ENCODE measurements around the gene CLEC17A.
"Not testable (repeated sequence)": the region's sequence is repeated elsewhere in the genome, so short reads cannot be mapped to it uniquely, and the experiment has no call there.

CLEC17A gene

GRCh38 chr19:14582894-14583340 lies at the start of gene CLEC17A:
Gene CLEC17A (plus strand): TSS chr19:14583084. CDS start chr19:14583161, 77 bp downstream.
- no peak for DNase-seq

- no peak for DNase-seq
These were observed 49.4 kb upstream of the CLEC17A start for GRCh38 chr19:14533450-14533849.

GRCh38 chr19:14536926-14537692 lies 45.8 kb upstream of the CLEC17A start:
- DNase-seq = no peak

GRCh38 chr19:14540741-14541525 lies 42.0 kb upstream of the CLEC17A start:
- DNase-seq = no peak

GRCh38 chr19:14541979-14542378 lies 40.9 kb upstream of the CLEC17A start:
- DNase-seq = not testable (repeated sequence)

- DNase-seq = no peak
These were observed 40.1 kb upstream of the CLEC17A start for GRCh38 chr19:14542711-14543328.

- no peak for DNase-seq
These were observed 38.8 kb upstream of the CLEC17A start for GRCh38 chr19:14544047-14544446.

- peak; percentile 87 for DNase-seq
These were observed 37.7 kb upstream of the CLEC17A start for GRCh38 chr19:14544977-14545715.

- DNase-seq = no peak
These were observed 37.2 kb upstream of the CLEC17A start for GRCh38 chr19:14545716-14546082.

GRCh38 chr19:14550201-14550754 lies 32.6 kb upstream of the CLEC17A start:
- no peak for DNase-seq

GRCh38 chr19:14551134-14552005 lies 31.5 kb upstream of the CLEC17A start:
- not testable (repeated sequence) for DNase-seq

GRCh38 chr19:14552006-14552360 lies 30.9 kb upstream of the CLEC17A start:
- DNase-seq = not testable (repeated sequence)

GRCh38 chr19:14553042-14553938 lies 29.6 kb upstream of the CLEC17A start:
- DNase-seq = no peak

- no peak for DNase-seq
These were observed 29.0 kb upstream of the CLEC17A start for GRCh38 chr19:14553939-14554243.

GRCh38 chr19:14554382-14554812 lies 28.5 kb upstream of the CLEC17A start:
- no peak for DNase-seq

- no peak for DNase-seq
These were observed 26.8 kb upstream of the CLEC17A start for GRCh38 chr19:14555918-14556661.

- DNase-seq = peak; percentile 13
These were observed 26.2 kb upstream of the CLEC17A start for GRCh38 chr19:14556662-14557188.

GRCh38 chr19:14558370-14559066 lies 24.4 kb upstream of the CLEC17A start:
- DNase-seq = no peak
